K562 (cell line): ENCODE data around the gene FUT2. TPM values are rescaled to one million over a fixed set of nuclear protein-coding genes. Genes with fewer than 3 reads are reported as not detected.

ENCODE experiments used
- ATF3 ChIP-seq, 2 experiments: fragments of 450-650 bp in 1 of 2; sonication (generic) in 1 of 2; formaldehyde crosslinking in 1 of 2; IDR thresholded peaks in 1 of 2; conservative IDR thresholded peaks in 1 of 2; 2 replicates each; pipeline versions ENCODE4 v1.6.1 to v1.8.1; 2016 to 2023; ENCODE audit warnings: mild to moderate bottlenecking in 2 of 2, moderate library complexity in 2 of 2, inconsistent platforms in 1 of 2, missing genetic modification reagents in 1 of 2
- CTBP1 ChIP-seq: fragments of 450-650 bp; IDR thresholded peaks from 2 replicates; pipeline ENCODE4 v1.6.1; 2016; ENCODE audit warnings: borderline replicate concordance
- FIP1L1 ChIP-seq: fragments of 200-400 bp; formaldehyde crosslinking; IDR thresholded peaks from 2 replicates; pipeline ENCODE4 v1.6.1; 2018; ENCODE audit warnings: mild to moderate bottlenecking, low read depth, low read length; ENCODE audit not compliant: poor library complexity, severe bottlenecking
- FOXK1 ChIP-seq: sonication (generic); formaldehyde crosslinking; IDR thresholded peaks from 2 replicates; pipeline ENCODE4 v1.8.0; 2022; ENCODE audit warnings: missing genetic modification reagents, mild to moderate bottlenecking, borderline replicate concordance
- HDAC2 ChIP-seq: fragments of 450-650 bp; IDR thresholded peaks from 2 replicates; pipeline ENCODE4 v1.6.1; 2016; ENCODE audit warnings: mild to moderate bottlenecking
- KLF16 ChIP-seq: IDR thresholded peaks from 2 replicates; pipeline ENCODE4 v1.6.1; 2016; ENCODE audit warnings: antibody characterized with exemption
- NFYB ChIP-seq: IDR thresholded peaks from 2 replicates; pipeline ENCODE4 v1.6.1; 2011; ENCODE audit warnings: mild to moderate bottlenecking, moderate library complexity; ENCODE audit not compliant: insufficient read length; ENCODE audit errors: extremely low read depth
- OTX1 ChIP-seq: fragments of 450-650 bp; formaldehyde crosslinking; IDR thresholded peaks from 2 replicates; pipeline ENCODE4 v1.4.0; 2022; ENCODE audit warnings: mild to moderate bottlenecking
- PML ChIP-seq: IDR thresholded peaks from 2 replicates; pipeline ENCODE4 v1.6.1; 2012; ENCODE audit warnings: low read length, inconsistent platforms
- RBBP5 ChIP-seq: fragments of 200-600 bp; sonication (generic); IDR thresholded peaks from 2 replicates; pipeline ENCODE4 v1.6.1; 2012; ENCODE audit warnings: borderline replicate concordance, mild to moderate bottlenecking, low read length, control low read depth, inconsistent platforms; ENCODE audit not compliant: insufficient read depth, poor library complexity, severe bottlenecking
- RFX1 ChIP-seq: fragments of 450-650 bp; IDR thresholded peaks from 2 replicates; pipeline ENCODE4 v1.6.1; 2016; ENCODE audit warnings: mild to moderate bottlenecking, moderate library complexity
- SMARCC2 ChIP-seq: fragments of 450-650 bp; IDR thresholded peaks from 2 replicates; pipeline ENCODE4 v1.6.1; 2017; ENCODE audit warnings: antibody characterized with exemption, moderate library complexity, mild to moderate bottlenecking, low read depth
- TAF9B ChIP-seq: fragments of 450-650 bp; IDR thresholded peaks from 2 replicates; pipeline ENCODE4 v1.6.1; 2018; ENCODE audit warnings: mild to moderate bottlenecking; ENCODE audit not compliant: partially characterized antibody
- ZFX ChIP-seq: sonication (generic); formaldehyde crosslinking; IDR thresholded peaks from 2 replicates; pipeline ENCODE4 v1.8.0; 2022; ENCODE audit warnings: mild to moderate bottlenecking, missing genetic modification reagents, moderate library complexity
- ZMIZ1 ChIP-seq, 2 experiments: fragments of 150-350 bp in 1 of 2; IDR thresholded peaks; 2 replicates each; pipeline ENCODE4 v1.6.1; 2012 to 2016; ENCODE audit warnings: low read depth in 2 of 2, low read length in 2 of 2, mild to moderate bottlenecking in 1 of 2, moderate library complexity in 1 of 2
- polyA plus RNA-seq, 8 experiments: library from polyadenylated mRNA; depleted of rRNA in 4 of 8; stranded (reverse) in 5 of 8; unstranded in 3 of 8; fragments of >200 nt; fragmentation: Nextera tagmentation in 2 of 8; fragmentation: Illumina TruSeq in 1 of 8; extraction: Ambion mirVana in 2 of 8; extraction: Trizol in 1 of 8; gene quantifications; 2 replicates each; pipeline versions ENCODE4 v1.2.1 to v1.2.3, GENCODE V29; 2011 to 2014; ENCODE audit warnings: inconsistent platforms in 1 of 8, missing spikeins in 1 of 8
- total RNA-seq, 7 experiments: library from RNA; depleted of rRNA in 6 of 7; stranded (reverse); fragments of >200 nt in 6 of 7; fragmentation: Illumina TruSeq in 2 of 7; extraction: Trizol in 2 of 7; gene quantifications; 2 replicates each; pipeline versions ENCODE4 v1.2.1 to v1.2.3, GENCODE V29; 2011 to 2021; ENCODE audit warnings: low replicate concordance in 1 of 7
- TF ChIP-seq, protein P1 (sequence below): fragments of 200-400 bp; formaldehyde crosslinking; IDR thresholded peaks from 2 replicates; pipeline ENCODE4 v1.6.1; 2017; ENCODE audit warnings: mild to moderate bottlenecking, low read depth, low read length, moderate library complexity
- TF ChIP-seq, protein P2 (sequence below): fragments of 450-650 bp; IDR thresholded peaks from 2 replicates; pipeline ENCODE4 v1.6.1; 2016; ENCODE audit warnings: low read depth, mild to moderate bottlenecking, moderate library complexity
- TF ChIP-seq, protein P3 (sequence below): sonication (generic); formaldehyde crosslinking; IDR thresholded peaks from 2 replicates; pipeline ENCODE4 v1.8.0; 2022; ENCODE audit warnings: missing genetic modification reagents, mild to moderate bottlenecking, borderline replicate concordance

The FUT2 gene
- total and polyA plus RNA-seq, 9 of the 15 experiments (the other 6 are each of a cell fraction or from before 2014, with no cell fraction given) = 0.03 to 0.04 TPM; not detected in 7

DNA sequence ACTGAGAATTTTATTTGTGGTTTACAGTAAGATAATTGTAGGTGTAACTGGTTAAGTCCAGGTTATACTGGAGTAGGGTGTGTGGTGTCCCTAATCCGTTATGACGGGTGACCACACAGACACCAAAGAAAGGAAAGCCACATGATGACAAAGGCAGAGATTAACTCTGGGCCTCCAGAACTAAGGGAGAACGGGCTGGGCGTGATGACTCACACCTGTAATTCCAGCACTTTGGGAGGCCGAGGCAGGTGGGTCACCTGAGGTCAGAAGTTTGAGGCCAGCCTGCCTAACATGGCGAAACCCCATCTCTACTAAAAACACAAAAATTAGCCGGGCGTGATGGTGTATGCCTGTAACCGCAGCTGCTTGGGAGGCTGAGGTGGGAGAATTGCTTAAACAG, 10.2 kb upstream of the FUT2 start (continued):
- peak; percentile 22; the same call in 1 of the 2 replicates for TF ChIP-seq ZFX (CRISPR knock-in tag)
- no peak for TF ChIP-seq NFYB
- no peak for TF ChIP-seq FIP1L1
- TF ChIP-seq, protein P1, sequence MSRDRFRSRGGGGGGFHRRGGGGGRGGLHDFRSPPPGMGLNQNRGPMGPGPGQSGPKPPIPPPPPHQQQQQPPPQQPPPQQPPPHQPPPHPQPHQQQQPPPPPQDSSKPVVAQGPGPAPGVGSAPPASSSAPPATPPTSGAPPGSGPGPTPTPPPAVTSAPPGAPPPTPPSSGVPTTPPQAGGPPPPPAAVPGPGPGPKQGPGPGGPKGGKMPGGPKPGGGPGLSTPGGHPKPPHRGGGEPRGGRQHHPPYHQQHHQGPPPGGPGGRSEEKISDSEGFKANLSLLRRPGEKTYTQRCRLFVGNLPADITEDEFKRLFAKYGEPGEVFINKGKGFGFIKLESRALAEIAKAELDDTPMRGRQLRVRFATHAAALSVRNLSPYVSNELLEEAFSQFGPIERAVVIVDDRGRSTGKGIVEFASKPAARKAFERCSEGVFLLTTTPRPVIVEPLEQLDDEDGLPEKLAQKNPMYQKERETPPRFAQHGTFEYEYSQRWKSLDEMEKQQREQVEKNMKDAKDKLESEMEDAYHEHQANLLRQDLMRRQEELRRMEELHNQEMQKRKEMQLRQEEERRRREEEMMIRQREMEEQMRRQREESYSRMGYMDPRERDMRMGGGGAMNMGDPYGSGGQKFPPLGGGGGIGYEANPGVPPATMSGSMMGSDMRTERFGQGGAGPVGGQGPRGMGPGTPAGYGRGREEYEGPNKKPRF = no peak
- TF ChIP-seq KLF16 = peak; percentile 49; the same call in 1 of the 2 replicates
- no peak for TF ChIP-seq PML
- no peak for TF ChIP-seq RBBP5
- TF ChIP-seq SMARCC2 = no peak
- TF ChIP-seq, protein P2, sequence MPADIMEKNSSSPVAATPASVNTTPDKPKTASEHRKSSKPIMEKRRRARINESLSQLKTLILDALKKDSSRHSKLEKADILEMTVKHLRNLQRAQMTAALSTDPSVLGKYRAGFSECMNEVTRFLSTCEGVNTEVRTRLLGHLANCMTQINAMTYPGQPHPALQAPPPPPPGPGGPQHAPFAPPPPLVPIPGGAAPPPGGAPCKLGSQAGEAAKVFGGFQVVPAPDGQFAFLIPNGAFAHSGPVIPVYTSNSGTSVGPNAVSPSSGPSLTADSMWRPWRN = peak; percentile 31; the same call in 1 of the 2 replicates
- TF ChIP-seq FOXK1 (CRISPR knock-in tag) = no peak
- TF ChIP-seq, protein P3, sequence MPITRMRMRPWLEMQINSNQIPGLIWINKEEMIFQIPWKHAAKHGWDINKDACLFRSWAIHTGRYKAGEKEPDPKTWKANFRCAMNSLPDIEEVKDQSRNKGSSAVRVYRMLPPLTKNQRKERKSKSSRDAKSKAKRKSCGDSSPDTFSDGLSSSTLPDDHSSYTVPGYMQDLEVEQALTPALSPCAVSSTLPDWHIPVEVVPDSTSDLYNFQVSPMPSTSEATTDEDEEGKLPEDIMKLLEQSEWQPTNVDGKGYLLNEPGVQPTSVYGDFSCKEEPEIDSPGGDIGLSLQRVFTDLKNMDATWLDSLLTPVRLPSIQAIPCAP (CRISPR knock-in tag) = no peak
- TF ChIP-seq RFX1 = no peak
- TF ChIP-seq ATF3 (IDR thresholded peaks at IDR 0.05) = peak; percentile 83
- TF ChIP-seq ATF3 (CRISPR knock-in tag; conservative IDR thresholded peaks at IDR 0.05) = no peak
- peak; percentile 66 for TF ChIP-seq CTBP1
- TF ChIP-seq ZMIZ1 (IDR thresholded peaks at IDR 0.05; ENCODE audit: low read depth in 2 of 2, low read length in 2 of 2) = no peak
- TF ChIP-seq TAF9B = no peak
- no peak for TF ChIP-seq HDAC2
- no peak for TF ChIP-seq OTX1 (CRISPR knock-in tag)
